Heart left ventricle (tissue), 13 donors: ENCODE data around the gene UBD.

Experiments
- POLR2A ChIP-seq, 2 donors: fragments of 450-650 bp; IDR thresholded peaks; one replicate each; pipeline ENCODE4 v1.6.1; 2017; ENCODE audit warnings: antibody characterized with exemption in 2 of 2, mild to moderate bottlenecking in 2 of 2, moderate library complexity in 2 of 2
- TF ChIP-seq, protein P1 (sequence below), 12 donors: fragments of 200-600 bp; sonication (generic) in 4 of 12; IDR thresholded peaks; one replicate each; pipeline versions ENCODE4 v1.5.0 to v1.8.0; 2018 to 2022; ENCODE audit warnings: antibody characterized with exemption in 12 of 12, mild to moderate bottlenecking in 5 of 12
- donor health status: ischemic (EF 13 %, LVEDD 7.1; RV severe dilation, severe dysfunction).
- donor health status: DM: no; HTN: yes; CAD: no.
- donor health status: DM: no; HTN: no; CAD: no.
- donor health status: ischemic (EF 25% LVEDD 6.9; RV normal size, moderate dysfunction).
- donor health status: ischemic (EF 25% LVEDD 5.7; RV mildly dilated, moderate dysfunction).
- donor health status: ischemic (EF 35%, LVEDD 5.7; RV mildly dilated, moderate dysfunction).
- donor health status: nonischemic (EF 11% LVEDD 7.7; RV severe dilation, severe dysfunction).
- donor health status: DM: yes; HTN: yes; CAD: no.
- donor health status: PGD.
- donor health status: ischemic (EF 29% LVEDD 5.4; RV normal size, mild dysfunction).
- donor health status: nonischemic (EF 23%, LVEDD 6.1; RV moderate dilation, normal function).

DNA sequence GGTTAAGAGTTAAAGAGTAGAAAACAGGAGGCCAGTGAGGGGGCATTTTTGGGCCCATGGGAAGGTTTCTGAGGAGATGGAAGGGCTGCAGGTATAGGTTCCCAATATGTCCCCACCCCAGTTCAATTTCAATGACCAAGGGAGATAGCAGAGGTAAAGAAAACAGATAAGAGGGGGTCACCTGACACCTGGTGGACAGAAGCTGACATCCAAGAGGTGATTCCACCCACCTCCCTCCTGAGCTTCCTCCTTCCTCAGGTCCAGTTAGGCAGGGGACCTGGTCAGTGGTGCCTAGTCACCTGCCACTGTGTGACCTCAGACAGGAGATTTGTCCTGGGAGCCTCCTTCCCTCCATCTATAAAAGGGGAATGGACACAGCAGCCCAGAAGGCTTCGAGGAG, 42.3 kb downstream of the UBD start:
- TF ChIP-seq, protein P1, sequence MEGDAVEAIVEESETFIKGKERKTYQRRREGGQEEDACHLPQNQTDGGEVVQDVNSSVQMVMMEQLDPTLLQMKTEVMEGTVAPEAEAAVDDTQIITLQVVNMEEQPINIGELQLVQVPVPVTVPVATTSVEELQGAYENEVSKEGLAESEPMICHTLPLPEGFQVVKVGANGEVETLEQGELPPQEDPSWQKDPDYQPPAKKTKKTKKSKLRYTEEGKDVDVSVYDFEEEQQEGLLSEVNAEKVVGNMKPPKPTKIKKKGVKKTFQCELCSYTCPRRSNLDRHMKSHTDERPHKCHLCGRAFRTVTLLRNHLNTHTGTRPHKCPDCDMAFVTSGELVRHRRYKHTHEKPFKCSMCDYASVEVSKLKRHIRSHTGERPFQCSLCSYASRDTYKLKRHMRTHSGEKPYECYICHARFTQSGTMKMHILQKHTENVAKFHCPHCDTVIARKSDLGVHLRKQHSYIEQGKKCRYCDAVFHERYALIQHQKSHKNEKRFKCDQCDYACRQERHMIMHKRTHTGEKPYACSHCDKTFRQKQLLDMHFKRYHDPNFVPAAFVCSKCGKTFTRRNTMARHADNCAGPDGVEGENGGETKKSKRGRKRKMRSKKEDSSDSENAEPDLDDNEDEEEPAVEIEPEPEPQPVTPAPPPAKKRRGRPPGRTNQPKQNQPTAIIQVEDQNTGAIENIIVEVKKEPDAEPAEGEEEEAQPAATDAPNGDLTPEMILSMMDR (IDR thresholded peaks at IDR 0.05) = no peak
- TF ChIP-seq POLR2A (IDR thresholded peaks at IDR 0.05) = no peak
